Mesendoderm (in vitro differentiated cells): ENCODE measurements around the gene KRT78. TPM values are rescaled to one million over a fixed set of nuclear protein-coding genes. Genes with fewer than 3 reads are reported as not detected.

Experiments used
- DNase-seq: peaks from one replicate; pipeline ENCODE4 v3.0.0; 2013
- H2AK5ac ChIP-seq: 2 replicates; pipeline ENCODE4 v1.6.1; 2013; ENCODE audit warnings: low read length, inconsistent platforms
- H2BK120ac ChIP-seq: 2 replicates; pipeline ENCODE4 v1.6.1; 2013; ENCODE audit warnings: low read depth, mild to moderate bottlenecking, low read length, moderate library complexity, mixed read lengths
- H2BK15ac ChIP-seq: replicated peaks from 2 replicates; pipeline ENCODE4 v1.6.1; 2013; ENCODE audit warnings: low read depth, mild to moderate bottlenecking, moderate library complexity
- H2BK5ac ChIP-seq: 2 replicates; pipeline ENCODE4 v1.6.1; 2013; ENCODE audit warnings: low read length, inconsistent platforms
- H3K18ac ChIP-seq: 2 replicates; pipeline ENCODE4 v1.6.1; 2013; ENCODE audit warnings: mild to moderate bottlenecking, low read length, mixed read lengths
- H3K23ac ChIP-seq: one replicate; pipeline ENCODE4 v1.6.1; 2013; ENCODE audit warnings: low read length
- H3K27ac ChIP-seq: 2 replicates; pipeline ENCODE4 v1.5.1; 2013; ENCODE audit warnings: low read depth, mild to moderate bottlenecking, inconsistent platforms, low read length, moderate library complexity
- H3K27me3 ChIP-seq: 2 replicates; pipeline ENCODE4 v1.6.1; 2013; ENCODE audit warnings: low read length, control low read depth, mild to moderate bottlenecking, inconsistent platforms; ENCODE audit not compliant: insufficient read depth, poor library complexity
- H3K36me3 ChIP-seq: 2 replicates; pipeline ENCODE4 v1.6.1; 2013; ENCODE audit warnings: low read length, inconsistent platforms; ENCODE audit not compliant: control insufficient read depth, insufficient read depth
- H3K4ac ChIP-seq: one replicate; pipeline ENCODE4 v1.6.1; 2013; ENCODE audit warnings: low read depth, mild to moderate bottlenecking, low read length, moderate library complexity
- H3K4me1 ChIP-seq: 2 replicates; pipeline ENCODE4 v1.6.1; 2013; ENCODE audit warnings: low read depth, low read length, inconsistent platforms; ENCODE audit not compliant: control insufficient read depth
- H3K4me2 ChIP-seq: 2 replicates; pipeline ENCODE4 v1.6.1; 2013; ENCODE audit warnings: low read length
- H3K4me3 ChIP-seq: 2 replicates; pipeline ENCODE4 v1.5.1; 2013; ENCODE audit warnings: mild to moderate bottlenecking, low read length
- H3K56ac ChIP-seq: one replicate; pipeline ENCODE4 v1.6.1; 2013; ENCODE audit warnings: low read length
- H3K79me1 ChIP-seq: 2 replicates; pipeline ENCODE4 v1.6.1; 2013; ENCODE audit warnings: low read length, inconsistent platforms
- H3K79me2 ChIP-seq: 2 replicates; pipeline ENCODE4 v1.6.1; 2013; ENCODE audit warnings: mild to moderate bottlenecking, low read length; ENCODE audit not compliant: control insufficient read depth, insufficient read depth
- H3K9ac ChIP-seq: 2 replicates; pipeline ENCODE4 v1.6.1; 2013; ENCODE audit warnings: low read length, inconsistent platforms
- H4K5ac ChIP-seq: one replicate; pipeline ENCODE4 v1.6.1; 2013; ENCODE audit warnings: low read length
- H4K8ac ChIP-seq: one replicate; pipeline ENCODE4 v1.6.1; 2013; ENCODE audit warnings: low read depth, mild to moderate bottlenecking, control low read depth, low read length, moderate library complexity
- WGBS: extraction: QIAGEN DNeasy Blood & Tissue Kit; methylation state at CpG from one replicate; pipeline ENCODE4 v1.1.7; 2013; ENCODE audit warnings: low lambda C conversion rate, missing lambda C conversion rate; ENCODE audit not compliant: insufficient coverage; ENCODE audit errors: extremely low coverage; 5-methylcytosine and 5-hydroxymethylcytosine counted together
- polyA plus RNA-seq, 2 experiments: library from polyadenylated mRNA; stranded (reverse); fragments of 200-250 nt; gene quantifications; one replicate each; pipeline ENCODE4 v1.2.3, GENCODE V29; 2013

The KRT78 gene
- polyA plus RNA-seq (2013, experiment 1 of 2), result not detected
- polyA plus RNA-seq (2013, experiment 2 of 2), result not detected

DNA sequence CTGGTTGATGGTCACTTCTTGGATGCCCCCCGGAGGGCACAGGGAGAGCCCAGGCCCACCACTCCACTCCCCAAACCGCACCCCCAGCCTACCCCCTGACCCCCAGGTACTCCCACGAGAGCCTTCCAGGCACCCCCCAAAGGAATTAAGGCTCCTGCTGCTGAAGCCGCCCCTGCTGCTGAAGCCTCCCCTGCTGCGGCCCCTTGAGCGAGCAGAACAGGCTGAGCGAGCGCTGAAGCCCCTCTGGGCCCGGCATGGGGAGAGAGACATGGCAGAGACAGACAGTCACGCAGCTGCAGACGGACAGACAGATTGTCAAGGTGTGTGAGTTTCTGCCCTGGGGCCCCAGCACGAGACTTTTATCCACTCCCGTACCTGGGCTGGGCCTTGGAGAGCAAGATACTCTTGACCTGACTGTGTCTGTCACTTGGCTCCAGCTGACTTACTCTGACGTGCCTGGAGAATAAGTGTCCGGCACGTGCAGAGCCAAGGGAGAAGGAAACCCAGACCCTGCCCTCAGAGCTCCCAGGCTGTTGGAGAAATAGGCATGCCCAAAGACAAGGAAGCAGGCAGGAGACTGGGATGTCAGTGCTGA lies at the start of gene KRT78:
Gene KRT78, minus strand, starts transcription at position 334 of the 595 bp plus-strand sequence. Its CDS starts 64 bp downstream, at position 270.
- no peaks in the 10 kb centered on the region for H3K36me3 ChIP-seq
- no peaks in the 10 kb centered on the region for H3K79me1 ChIP-seq
- no peak within 1 kb of the TSS for H3K23ac ChIP-seq
- no peak within 1 kb of the TSS for H3K4ac ChIP-seq
- H4K8ac ChIP-seq, result no peak within 1 kb of the TSS
- H4K5ac ChIP-seq, result no peak within 1 kb of the TSS
- no peak within 1 kb of the TSS for H3K27ac ChIP-seq
- no peak within 1 kb of the TSS for H3K4me2 ChIP-seq
- no peak for DNase-seq
- no peaks in the 10 kb centered on the region for H3K79me2 ChIP-seq
- no peak within 1 kb of the TSS for H3K4me3 ChIP-seq
- H2BK120ac ChIP-seq, result no peak within 1 kb of the TSS
- H3K4me1 ChIP-seq, result no peaks in the 10 kb centered on the region
- no peak within 1 kb of the TSS for H3K18ac ChIP-seq
- no peak within 1 kb of the TSS for H2BK5ac ChIP-seq
- no peak within 1 kb of the TSS for H2AK5ac ChIP-seq
- H3K9ac ChIP-seq, result no peak within 1 kb of the TSS
- no peaks in the 10 kb centered on the region for H3K27me3 ChIP-seq
- no peak within 1 kb of the TSS for H3K56ac ChIP-seq
- H2BK15ac ChIP-seq, result no peak within 1 kb of the TSS
- no CpG with 5 or more reads among the region's 16 CpGs for WGBS

DNA sequence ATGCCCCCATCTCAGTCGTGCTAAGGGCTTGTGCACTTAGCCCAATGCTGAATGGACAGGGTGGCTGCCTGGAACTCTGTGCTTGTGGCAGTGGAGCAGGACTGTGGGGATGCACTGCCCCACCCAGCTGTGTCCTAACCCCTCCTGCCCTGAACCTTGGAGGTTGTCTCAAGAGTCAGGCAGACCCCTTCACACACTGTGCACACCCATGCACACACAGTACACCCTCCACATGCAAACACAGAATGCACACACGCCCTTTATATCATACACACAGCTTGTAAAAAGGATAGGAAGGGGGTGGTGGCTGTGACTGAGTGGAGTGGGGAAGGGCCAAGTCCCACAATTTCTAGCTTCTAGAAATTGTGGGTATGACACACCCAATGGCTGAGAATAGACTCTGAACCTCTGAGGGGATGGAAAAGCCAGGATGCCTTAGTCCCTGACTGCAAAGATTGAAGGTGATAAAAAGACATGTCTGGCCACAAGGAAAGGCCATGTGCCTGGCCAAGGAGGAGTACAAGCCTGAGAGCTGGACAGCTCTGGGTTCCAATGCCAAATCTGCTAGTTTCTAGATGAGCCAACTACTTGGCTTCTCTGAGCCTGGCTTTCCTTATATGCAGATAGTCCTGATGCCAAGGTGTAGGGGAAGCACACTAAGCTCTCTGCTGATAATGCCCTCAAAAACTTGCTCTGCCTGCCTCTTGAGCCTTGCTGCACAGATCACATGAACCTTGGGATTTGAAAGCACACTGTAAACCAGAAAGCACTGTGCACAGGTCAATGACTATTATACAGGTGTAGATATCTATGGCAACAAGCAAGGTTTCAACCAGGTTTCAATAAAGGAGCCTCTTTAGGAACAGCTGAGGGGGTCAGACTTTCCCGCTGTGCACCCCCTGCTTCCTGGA lies 47.7 kb upstream of the KRT78 start:
- peaks cover 14% of the 10 kb centered on the region for H3K79me1 ChIP-seq
- no peak overlapping the region for H3K23ac ChIP-seq
- H3K4me2 ChIP-seq, result no peak overlapping the region
- no peak for DNase-seq
- H3K4ac ChIP-seq, result no peak overlapping the region
- H3K4me1 ChIP-seq, result no peaks in the 10 kb centered on the region
- no peak overlapping the region for H3K18ac ChIP-seq
- no peaks in the 10 kb centered on the region for H3K27me3 ChIP-seq
- H3K27ac ChIP-seq, result no peak overlapping the region
- no peak overlapping the region for H3K56ac ChIP-seq
- no peak overlapping the region for H4K5ac ChIP-seq
- H3K4me3 ChIP-seq, result no peak overlapping the region
- WGBS, result no CpG with 5 or more reads among the region's 3 CpGs
- H3K79me2 ChIP-seq, result peaks cover 11% of the 10 kb centered on the region
- H3K9ac ChIP-seq, result no peak overlapping the region
- H2AK5ac ChIP-seq, result no peak overlapping the region
- no peak overlapping the region for H2BK120ac ChIP-seq
- H2BK5ac ChIP-seq, result no peak overlapping the region
- H4K8ac ChIP-seq, result no peak overlapping the region
- H3K36me3 ChIP-seq, result peaks cover 27% of the 10 kb centered on the region
- H2BK15ac ChIP-seq, result no peak overlapping the region

DNA sequence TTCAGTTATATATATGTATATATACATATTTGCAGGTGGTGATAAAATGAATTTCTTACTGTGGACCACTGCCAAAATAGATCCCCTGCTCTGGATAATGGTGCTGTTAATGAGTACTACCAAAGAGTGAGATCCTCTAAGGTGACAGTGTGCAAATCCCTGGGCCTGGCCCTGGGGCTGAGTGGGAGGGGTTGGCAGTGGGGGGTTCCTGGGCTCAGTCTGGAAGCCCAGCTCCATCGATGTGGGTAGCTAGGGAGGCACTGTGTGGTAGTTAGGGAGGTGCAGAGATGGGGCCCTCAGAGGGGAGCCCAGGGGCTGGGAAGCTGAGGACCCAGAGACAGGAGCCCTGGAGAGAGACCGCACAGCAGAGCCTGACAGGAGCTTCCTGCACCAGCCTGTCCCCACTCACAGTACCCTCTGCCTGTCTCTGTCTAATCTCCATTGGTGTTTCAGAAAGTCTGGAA lies 47.0 kb upstream of the KRT78 start:
- no peak overlapping the region for H2AK5ac ChIP-seq
- no peak overlapping the region for H3K4ac ChIP-seq
- no peaks in the 10 kb centered on the region for H3K4me1 ChIP-seq
- H3K9ac ChIP-seq, result no peak overlapping the region
- no peak overlapping the region for H3K23ac ChIP-seq
- no peak overlapping the region for H3K56ac ChIP-seq
- H3K27me3 ChIP-seq, result no peaks in the 10 kb centered on the region
- peak; percentile 49 for DNase-seq
- H3K4me2 ChIP-seq, result no peak overlapping the region
- WGBS, result no CpG with 5 or more reads among the region's 2 CpGs
- no peak overlapping the region for H4K5ac ChIP-seq
- no peak overlapping the region for H2BK15ac ChIP-seq
- H3K36me3 ChIP-seq, result peaks cover 20% of the 10 kb centered on the region
- no peak overlapping the region for H3K18ac ChIP-seq
- H3K79me2 ChIP-seq, result peaks cover 4% of the 10 kb centered on the region
- no peak overlapping the region for H4K8ac ChIP-seq
- H2BK120ac ChIP-seq, result no peak overlapping the region
- no peak overlapping the region for H2BK5ac ChIP-seq
- H3K79me1 ChIP-seq, result peaks cover 8% of the 10 kb centered on the region
- no peak overlapping the region for H3K27ac ChIP-seq
- H3K4me3 ChIP-seq, result no peak overlapping the region

DNA sequence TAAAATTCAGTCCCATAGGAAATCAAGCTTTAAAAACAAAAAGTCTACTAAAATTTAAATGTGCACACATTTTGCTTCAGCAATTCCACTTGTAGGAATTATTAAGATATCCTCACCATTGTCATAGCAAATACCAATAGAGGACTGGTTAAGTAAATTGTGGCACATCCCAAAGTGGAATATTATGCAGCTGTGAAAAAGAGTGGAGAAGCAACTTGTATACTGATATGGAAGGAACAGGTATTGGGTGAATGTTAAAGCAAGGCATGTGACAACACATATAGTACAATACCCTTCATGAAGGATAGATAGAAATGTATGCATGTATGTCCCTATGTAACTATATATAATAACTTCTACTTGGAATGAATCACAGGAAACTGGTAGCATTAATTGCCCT lies 44.2 kb upstream of the KRT78 start:
- H2BK120ac ChIP-seq, result no peak overlapping the region
- H3K4me2 ChIP-seq, result no peak overlapping the region
- H3K79me2 ChIP-seq, result no peaks in the 10 kb centered on the region
- H2BK5ac ChIP-seq, result no peak overlapping the region
- no peak overlapping the region for H3K4ac ChIP-seq
- no peak overlapping the region for H3K23ac ChIP-seq
- H3K36me3 ChIP-seq, result peaks cover 5% of the 10 kb centered on the region
- H3K27me3 ChIP-seq, result no peaks in the 10 kb centered on the region
- DNase-seq, result no peak
- H3K4me1 ChIP-seq, result no peaks in the 10 kb centered on the region
- no peak overlapping the region for H3K4me3 ChIP-seq
- no peaks in the 10 kb centered on the region for H3K79me1 ChIP-seq
- H3K18ac ChIP-seq, result no peak overlapping the region
- no peak overlapping the region for H2AK5ac ChIP-seq
- no peak overlapping the region for H2BK15ac ChIP-seq
- H3K9ac ChIP-seq, result no peak overlapping the region
- no peak overlapping the region for H4K8ac ChIP-seq
- H3K56ac ChIP-seq, result no peak overlapping the region
- no peak overlapping the region for H4K5ac ChIP-seq
- H3K27ac ChIP-seq, result no peak overlapping the region

GRCh38 chr12:52892207-52892852 lies 43.5 kb upstream of the KRT78 start:
- Histone ChIP-seq H4K5ac (no peak overlapping the region), H3K27ac (no peak overlapping the region), H3K4me2 (no peak overlapping the region), H3K18ac (no peak overlapping the region), H3K4ac (no peak overlapping the region), H3K23ac (no peak overlapping the region), H2BK15ac (no peak overlapping the region), H3K27me3 (no peaks in the 10 kb centered on the region), H3K4me3 (no peak overlapping the region), H4K8ac (no peak overlapping the region), H3K4me1 (no peaks in the 10 kb centered on the region), H2AK5ac (no peak overlapping the region), H3K36me3 (peaks cover 3% of the 10 kb centered on the region), H3K79me2 (no peaks in the 10 kb centered on the region), H2BK120ac (no peak overlapping the region), H3K9ac (no peak overlapping the region), H2BK5ac (no peak overlapping the region), H3K79me1 (no peaks in the 10 kb centered on the region), H3K56ac (no peak overlapping the region)
- DNase-seq, result no peak
- WGBS, result no CpG with 5 or more reads among the region's 7 CpGs
